GM12878 (cell line): Measurements from ENCODE around the gene NXN. TPM values are rescaled to one million over a fixed set of nuclear protein-coding genes. Genes with fewer than 3 reads are reported as not detected.

Experiments used
- ATF7 ChIP-seq: fragments of 450-650 bp; IDR thresholded peaks from 2 replicates; pipeline ENCODE4 v1.6.1; 2016; ENCODE audit warnings: low read depth, mild to moderate bottlenecking
- BHLHE40 ChIP-seq, 2 experiments: fragments of 450-650 bp in 1 of 2; IDR thresholded peaks; 2 replicates each; pipeline ENCODE4 v1.6.1; 2011 to 2017; ENCODE audit warnings: low read depth in 2 of 2, borderline replicate concordance in 1 of 2, improper control_type of control experiment in 1 of 2, low read length in 1 of 2, mild to moderate bottlenecking in 1 of 2
- BMI1 ChIP-seq: fragments of 450-650 bp; IDR thresholded peaks from 2 replicates; pipeline ENCODE4 v1.6.1; 2016; ENCODE audit warnings: mild to moderate bottlenecking, moderate library complexity, borderline replicate concordance
- ESRRA ChIP-seq: IDR thresholded peaks from 2 replicates; pipeline ENCODE4 v1.6.1; 2012; ENCODE audit warnings: mild to moderate bottlenecking, low read length, improper control_type of control experiment
- KDM1A ChIP-seq: fragments of 200-600 bp; sonication (generic); IDR thresholded peaks from 2 replicates; pipeline ENCODE4 v1.6.1; 2016; ENCODE audit warnings: borderline replicate concordance
- KLF5 ChIP-seq: fragments of 450-650 bp; IDR thresholded peaks from 2 replicates; pipeline ENCODE4 v1.6.1; 2014; ENCODE audit warnings: mild to moderate bottlenecking; ENCODE audit not compliant: partially characterized antibody
- MYB ChIP-seq: fragments of 150-350 bp; IDR thresholded peaks from 2 replicates; pipeline ENCODE4 v1.6.1; 2014; ENCODE audit warnings: mild to moderate bottlenecking, low read depth, low read length, borderline replicate concordance
- NFYB ChIP-seq: IDR thresholded peaks from 2 replicates; pipeline ENCODE4 v1.6.1; 2011; ENCODE audit warnings: low read depth, mild to moderate bottlenecking, low read length, improper control_type of control experiment, moderate library complexity; ENCODE audit not compliant: insufficient read depth
- NR2C1 ChIP-seq: fragments of 450-650 bp; IDR thresholded peaks from 2 replicates; pipeline ENCODE4 v1.6.1; 2017; ENCODE audit warnings: antibody characterized with exemption, mild to moderate bottlenecking, moderate library complexity
- PAX8 ChIP-seq: fragments of 450-650 bp; IDR thresholded peaks from 2 replicates; pipeline ENCODE4 v1.6.1; 2017; ENCODE audit warnings: mild to moderate bottlenecking, moderate library complexity
- POLR2AphosphoS2 ChIP-seq: IDR thresholded peaks from 2 replicates; pipeline ENCODE4 v1.6.1; 2011; ENCODE audit warnings: low read depth, mild to moderate bottlenecking, low read length, improper control_type of control experiment, moderate library complexity
- POU2F2 ChIP-seq: IDR thresholded peaks from 3 replicates; pipeline ENCODE4 v1.6.1; 2011; ENCODE audit warnings: low read depth, mild to moderate bottlenecking, low read length, borderline replicate concordance
- RAD21 ChIP-seq: IDR thresholded peaks from 2 replicates; pipeline ENCODE4 v1.6.1; 2011; ENCODE audit warnings: mild to moderate bottlenecking, low read depth, low read length, moderate library complexity; ENCODE audit not compliant: insufficient read depth
- SIN3A ChIP-seq: IDR thresholded peaks from 2 replicates; pipeline ENCODE4 v1.6.1; 2012; ENCODE audit warnings: low read depth, low read length, improper control_type of control experiment
- SMAD1 ChIP-seq: fragments of 450-650 bp; IDR thresholded peaks from 2 replicates; pipeline ENCODE4 v1.6.1; 2018; ENCODE audit warnings: mild to moderate bottlenecking, low read depth; ENCODE audit not compliant: partially characterized antibody
- SMARCA5 ChIP-seq: fragments of 450-650 bp; IDR thresholded peaks from 2 replicates; pipeline ENCODE4 v1.6.1; 2017; ENCODE audit warnings: mild to moderate bottlenecking
- TARDBP ChIP-seq: IDR thresholded peaks from 2 replicates; pipeline ENCODE4 v1.6.1; 2016; ENCODE audit warnings: borderline replicate concordance
- TCF7 ChIP-seq: IDR thresholded peaks from 2 replicates; pipeline ENCODE4 v1.6.1; 2014; ENCODE audit warnings: antibody characterized with exemption, borderline replicate concordance
- ZBED1 ChIP-seq: IDR thresholded peaks from 2 replicates; pipeline ENCODE4 v1.6.1; 2016; ENCODE audit warnings: borderline replicate concordance
- ZNF207 ChIP-seq: fragments of 450-650 bp; IDR thresholded peaks from 2 replicates; pipeline ENCODE4 v1.6.1; 2014; ENCODE audit warnings: antibody characterized with exemption, mild to moderate bottlenecking, borderline replicate concordance
- ZNF24 ChIP-seq: fragments of 450-650 bp; IDR thresholded peaks from 2 replicates; pipeline ENCODE4 v1.6.1; 2017; ENCODE audit warnings: antibody characterized with exemption, mild to moderate bottlenecking
- polyA plus RNA-seq, 11 experiments: library from polyadenylated mRNA; depleted of rRNA in 4 of 11; unstranded in 6 of 11; stranded (reverse) in 5 of 11; fragments of >200 nt; fragmentation: Nextera tagmentation in 4 of 11; fragmentation: Illumina TruSeq in 1 of 11; extraction: Ambion mirVana in 4 of 11; extraction: Trizol in 1 of 11; gene quantifications; 1 replicate in 1 of 11; 2 replicates in 10 of 11; pipeline versions ENCODE4 v1.2.1 to v1.2.3, GENCODE V29; 2011 to 2016; ENCODE audit warnings: inconsistent platforms in 2 of 11, missing spikeins in 2 of 11, low read depth in 1 of 11
- total RNA-seq, 4 experiments: library from RNA; depleted of rRNA in 3 of 4; stranded (reverse); fragments of >200 nt in 3 of 4; fragmentation: Illumina TruSeq in 1 of 4; extraction: Trizol in 1 of 4; gene quantifications; 2 replicates each; pipeline versions ENCODE4 v1.2.1 to v1.2.3, GENCODE V29; 2013 to 2021
- TF ChIP-seq, protein P1 (sequence below), 3 experiments: IDR thresholded peaks in 2 of 3; conservative IDR thresholded peaks in 1 of 3; 2 replicates each; pipeline ENCODE4 v1.5.1; 2011; ENCODE audit warnings: low read depth in 3 of 3, low read length in 3 of 3, mild to moderate bottlenecking in 3 of 3, control low read depth in 2 of 3, moderate library complexity in 2 of 3, inconsistent platforms in 1 of 3, mixed read lengths in 1 of 3; ENCODE audit not compliant: control insufficient read depth in 2 of 3, insufficient read depth in 1 of 3; ENCODE audit errors: extremely low read depth in 1 of 3
- TF ChIP-seq, protein P2 (sequence below): fragments of 450-650 bp; IDR thresholded peaks from 2 replicates; pipeline ENCODE4 v1.6.1; 2018; ENCODE audit warnings: borderline replicate concordance, mild to moderate bottlenecking; ENCODE audit not compliant: partially characterized antibody
- TF ChIP-seq, protein P3 (sequence below): IDR thresholded peaks from 2 replicates; pipeline ENCODE4 v1.6.1; 2012; ENCODE audit warnings: low read length, inconsistent platforms

The NXN gene
- total and polyA plus RNA-seq, 10 of the 15 experiments (the other 5 are each of a cell fraction or from before 2014, with no cell fraction given) = 0.04 to 1.2 (median 0.30) TPM

DNA sequence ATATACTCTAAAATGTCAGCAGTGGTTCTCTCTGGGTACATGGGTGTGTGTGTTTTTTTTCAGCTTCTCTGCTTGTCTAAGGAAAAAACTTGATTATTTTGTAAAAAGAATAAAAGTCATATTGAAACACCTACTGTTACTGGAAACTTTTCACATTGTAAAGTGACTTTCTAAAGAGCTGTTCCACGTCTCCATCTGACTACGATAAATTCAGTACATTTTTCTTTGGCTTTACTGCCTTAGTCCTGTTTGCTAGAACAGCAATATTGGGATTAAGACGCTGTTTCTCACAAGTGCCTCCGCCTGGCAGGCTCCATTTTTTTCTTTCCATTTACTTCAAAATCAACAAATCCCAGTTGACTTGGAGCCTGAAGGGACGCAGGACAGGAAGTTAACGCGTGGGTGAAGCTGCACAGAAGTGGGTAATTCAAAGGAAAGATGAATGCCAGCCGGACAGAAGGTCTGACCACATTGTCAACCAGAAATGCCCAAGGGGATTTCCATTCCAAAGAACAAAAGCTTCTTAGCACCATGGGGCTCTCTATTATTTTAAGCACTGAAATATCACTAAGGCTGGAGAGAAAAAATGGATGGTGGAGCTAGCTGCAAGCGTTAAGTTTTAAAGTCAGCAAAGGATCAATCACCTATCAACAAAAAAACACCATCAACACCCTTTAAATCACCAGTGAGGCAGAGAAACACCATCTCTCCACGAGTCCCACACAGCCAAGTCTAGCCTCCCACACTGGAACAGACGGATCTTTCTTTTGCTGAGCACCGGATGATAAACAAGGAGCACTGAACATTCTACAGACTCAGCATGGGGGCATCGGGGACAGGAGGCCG lies 205.9 kb downstream of the NXN start (continued):
- TF ChIP-seq, protein P1, sequence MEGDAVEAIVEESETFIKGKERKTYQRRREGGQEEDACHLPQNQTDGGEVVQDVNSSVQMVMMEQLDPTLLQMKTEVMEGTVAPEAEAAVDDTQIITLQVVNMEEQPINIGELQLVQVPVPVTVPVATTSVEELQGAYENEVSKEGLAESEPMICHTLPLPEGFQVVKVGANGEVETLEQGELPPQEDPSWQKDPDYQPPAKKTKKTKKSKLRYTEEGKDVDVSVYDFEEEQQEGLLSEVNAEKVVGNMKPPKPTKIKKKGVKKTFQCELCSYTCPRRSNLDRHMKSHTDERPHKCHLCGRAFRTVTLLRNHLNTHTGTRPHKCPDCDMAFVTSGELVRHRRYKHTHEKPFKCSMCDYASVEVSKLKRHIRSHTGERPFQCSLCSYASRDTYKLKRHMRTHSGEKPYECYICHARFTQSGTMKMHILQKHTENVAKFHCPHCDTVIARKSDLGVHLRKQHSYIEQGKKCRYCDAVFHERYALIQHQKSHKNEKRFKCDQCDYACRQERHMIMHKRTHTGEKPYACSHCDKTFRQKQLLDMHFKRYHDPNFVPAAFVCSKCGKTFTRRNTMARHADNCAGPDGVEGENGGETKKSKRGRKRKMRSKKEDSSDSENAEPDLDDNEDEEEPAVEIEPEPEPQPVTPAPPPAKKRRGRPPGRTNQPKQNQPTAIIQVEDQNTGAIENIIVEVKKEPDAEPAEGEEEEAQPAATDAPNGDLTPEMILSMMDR (IDR thresholded peaks at IDR 0.05 in 2 of 3, conservative IDR thresholded peaks at IDR 0.05 in 1 of 3; ENCODE audit: control insufficient read depth in 2 of 3, extremely low read depth in 1 of 3, insufficient read depth in 1 of 3, low read depth in 3 of 3, low read length in 3 of 3) = no peak
- TF ChIP-seq, protein P2, sequence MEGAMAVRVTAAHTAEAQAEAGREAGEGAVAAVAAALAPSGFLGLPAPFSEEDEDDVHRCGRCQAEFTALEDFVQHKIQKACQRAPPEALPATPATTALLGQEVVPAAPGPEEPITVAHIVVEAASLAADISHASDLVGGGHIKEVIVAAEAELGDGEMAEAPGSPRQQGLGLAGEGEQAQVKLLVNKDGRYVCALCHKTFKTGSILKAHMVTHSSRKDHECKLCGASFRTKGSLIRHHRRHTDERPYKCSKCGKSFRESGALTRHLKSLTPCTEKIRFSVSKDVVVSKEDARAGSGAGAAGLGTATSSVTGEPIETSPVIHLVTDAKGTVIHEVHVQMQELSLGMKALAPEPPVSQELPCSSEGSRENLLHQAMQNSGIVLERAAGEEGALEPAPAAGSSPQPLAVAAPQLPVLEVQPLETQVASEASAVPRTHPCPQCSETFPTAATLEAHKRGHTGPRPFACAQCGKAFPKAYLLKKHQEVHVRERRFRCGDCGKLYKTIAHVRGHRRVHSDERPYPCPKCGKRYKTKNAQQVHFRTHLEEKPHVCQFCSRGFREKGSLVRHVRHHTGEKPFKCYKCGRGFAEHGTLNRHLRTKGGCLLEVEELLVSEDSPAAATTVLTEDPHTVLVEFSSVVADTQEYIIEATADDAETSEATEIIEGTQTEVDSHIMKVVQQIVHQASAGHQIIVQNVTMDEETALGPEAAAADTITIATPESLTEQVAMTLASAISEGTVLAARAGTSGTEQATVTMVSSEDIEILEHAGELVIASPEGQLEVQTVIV = no peak
- no peak for TF ChIP-seq SMAD1
- TF ChIP-seq KLF5 = no peak
- peak; percentile 47; the same call in 1 of the 2 replicates for TF ChIP-seq TCF7
- no peak for TF ChIP-seq ZNF207
- TF ChIP-seq ESRRA = no peak
- no peak for TF ChIP-seq POLR2AphosphoS2
- TF ChIP-seq NFYB = no peak
- no peak for TF ChIP-seq RAD21
- TF ChIP-seq ATF7 = no peak
- no peak for TF ChIP-seq TARDBP
- no peak for TF ChIP-seq SMARCA5
- TF ChIP-seq BMI1 = no peak
- no peak for TF ChIP-seq KDM1A
- no peak for TF ChIP-seq MYB
- no peak for TF ChIP-seq POU2F2
- TF ChIP-seq, protein P3, sequence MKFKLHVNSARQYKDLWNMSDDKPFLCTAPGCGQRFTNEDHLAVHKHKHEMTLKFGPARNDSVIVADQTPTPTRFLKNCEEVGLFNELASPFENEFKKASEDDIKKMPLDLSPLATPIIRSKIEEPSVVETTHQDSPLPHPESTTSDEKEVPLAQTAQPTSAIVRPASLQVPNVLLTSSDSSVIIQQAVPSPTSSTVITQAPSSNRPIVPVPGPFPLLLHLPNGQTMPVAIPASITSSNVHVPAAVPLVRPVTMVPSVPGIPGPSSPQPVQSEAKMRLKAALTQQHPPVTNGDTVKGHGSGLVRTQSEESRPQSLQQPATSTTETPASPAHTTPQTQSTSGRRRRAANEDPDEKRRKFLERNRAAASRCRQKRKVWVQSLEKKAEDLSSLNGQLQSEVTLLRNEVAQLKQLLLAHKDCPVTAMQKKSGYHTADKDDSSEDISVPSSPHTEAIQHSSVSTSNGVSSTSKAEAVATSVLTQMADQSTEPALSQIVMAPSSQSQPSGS = peak; percentile 23; the same call in 1 of the 2 replicates
- TF ChIP-seq PAX8 = no peak
- TF ChIP-seq ZNF24 = no peak
- TF ChIP-seq NR2C1 = no peak
- TF ChIP-seq ZBED1 = no peak
- no peak for TF ChIP-seq SIN3A
- TF ChIP-seq BHLHE40 (IDR thresholded peaks at IDR 0.05; ENCODE audit: borderline replicate concordance in 1 of 2, low read depth in 2 of 2, low read length in 1 of 2) = 0 out of 4 replicates have a peak, but pooled peaks of 1 of the 2 experiments have one; percentile 9
